ENCODE data around the gene FKBP5. TPM values are rescaled to one million over a fixed set of nuclear protein-coding genes. Genes with fewer than 3 reads are reported as not detected.

The FKBP5 gene
- polyA plus RNA-seq, 1 experiment, result 7.6 TPM

DNA sequence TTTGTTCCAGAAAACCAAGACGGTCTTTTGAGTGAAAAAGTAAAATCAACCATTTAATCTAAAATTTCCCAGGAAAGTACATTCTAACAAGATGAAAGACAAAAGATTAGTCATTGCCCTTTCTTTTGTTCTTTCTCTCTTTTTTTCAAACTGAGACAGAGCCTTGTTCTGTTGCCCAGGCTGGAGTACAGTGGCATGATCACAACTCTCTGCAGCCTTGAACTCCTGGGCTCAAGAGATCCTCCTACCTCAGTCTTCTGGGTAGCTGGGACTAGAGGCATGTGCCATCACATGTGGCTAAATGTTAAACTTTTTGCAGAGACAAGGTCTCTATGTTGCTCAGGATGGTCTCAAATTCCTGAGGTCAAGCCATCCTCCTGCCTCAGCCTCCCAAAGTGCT is 75.0 kb downstream of the FKBP5 start:
- Histone ChIP-seq H3K27me3 (ENCODE audit: control insufficient read depth, insufficient read depth, low read length) (no peaks in the 10 kb centered on the region), H3K9me3 (ENCODE audit: control insufficient read depth, insufficient read depth, low read length) (no peaks in the 10 kb centered on the region), H3K27ac (ENCODE audit: low read depth, low read length) (no peak overlapping the region), H3K4me3 (ENCODE audit: low read depth, low read length) (no peak overlapping the region)
- ChIA-PET POLR2A (no interaction called here), CTCF (no interaction called here)
- DNase-seq (ENCODE audit: low read depth, low spot score), result no peak
- TF ChIP-seq, protein P1, sequence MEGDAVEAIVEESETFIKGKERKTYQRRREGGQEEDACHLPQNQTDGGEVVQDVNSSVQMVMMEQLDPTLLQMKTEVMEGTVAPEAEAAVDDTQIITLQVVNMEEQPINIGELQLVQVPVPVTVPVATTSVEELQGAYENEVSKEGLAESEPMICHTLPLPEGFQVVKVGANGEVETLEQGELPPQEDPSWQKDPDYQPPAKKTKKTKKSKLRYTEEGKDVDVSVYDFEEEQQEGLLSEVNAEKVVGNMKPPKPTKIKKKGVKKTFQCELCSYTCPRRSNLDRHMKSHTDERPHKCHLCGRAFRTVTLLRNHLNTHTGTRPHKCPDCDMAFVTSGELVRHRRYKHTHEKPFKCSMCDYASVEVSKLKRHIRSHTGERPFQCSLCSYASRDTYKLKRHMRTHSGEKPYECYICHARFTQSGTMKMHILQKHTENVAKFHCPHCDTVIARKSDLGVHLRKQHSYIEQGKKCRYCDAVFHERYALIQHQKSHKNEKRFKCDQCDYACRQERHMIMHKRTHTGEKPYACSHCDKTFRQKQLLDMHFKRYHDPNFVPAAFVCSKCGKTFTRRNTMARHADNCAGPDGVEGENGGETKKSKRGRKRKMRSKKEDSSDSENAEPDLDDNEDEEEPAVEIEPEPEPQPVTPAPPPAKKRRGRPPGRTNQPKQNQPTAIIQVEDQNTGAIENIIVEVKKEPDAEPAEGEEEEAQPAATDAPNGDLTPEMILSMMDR (IDR thresholded peaks at IDR 0.05; ENCODE audit: low read depth, low read length), result no peak

DNA sequence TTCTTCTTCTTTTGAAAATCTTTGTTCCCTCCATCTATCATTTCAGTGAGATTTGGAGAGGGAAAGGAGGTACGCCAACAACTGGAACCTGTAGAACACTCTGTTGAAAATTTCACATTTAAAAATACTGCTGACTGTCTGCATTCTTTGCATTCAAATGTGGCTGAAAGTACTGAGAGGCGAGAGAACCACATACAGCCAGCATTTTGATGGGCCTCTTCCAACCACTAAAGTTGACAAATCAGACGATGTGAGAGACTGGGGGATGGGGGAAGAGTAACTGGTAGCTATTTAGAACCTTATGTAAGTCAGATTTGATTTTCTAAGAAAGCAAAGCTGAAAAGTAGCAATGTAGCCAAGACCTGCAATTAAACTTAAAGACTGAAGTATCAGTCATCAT is 77.5 kb downstream of the FKBP5 start:
- CTCF ChIA-PET, result interaction anchor here (0.7 kb wide), 1 partner anchor 13 kb away, joined by 4 read pairs; no protein-coding TSS in a partner anchor
- H3K27ac ChIP-seq (ENCODE audit: low read depth, low read length), result no peak overlapping the region
- no peaks in the 10 kb centered on the region for H3K27me3 ChIP-seq (ENCODE audit: control insufficient read depth, insufficient read depth, low read length)
- no peak overlapping the region for H3K4me3 ChIP-seq (ENCODE audit: low read depth, low read length)
- TF ChIP-seq, protein P1 (IDR thresholded peaks at IDR 0.05; ENCODE audit: low read depth, low read length), result no peak
- no peak for DNase-seq (ENCODE audit: low read depth, low spot score)
- POLR2A ChIA-PET, result no interaction called here
- H3K9me3 ChIP-seq (ENCODE audit: control insufficient read depth, insufficient read depth, low read length), result peaks cover 3% of the 10 kb centered on the region; the same call in 1 of the 2 replicates

DNA sequence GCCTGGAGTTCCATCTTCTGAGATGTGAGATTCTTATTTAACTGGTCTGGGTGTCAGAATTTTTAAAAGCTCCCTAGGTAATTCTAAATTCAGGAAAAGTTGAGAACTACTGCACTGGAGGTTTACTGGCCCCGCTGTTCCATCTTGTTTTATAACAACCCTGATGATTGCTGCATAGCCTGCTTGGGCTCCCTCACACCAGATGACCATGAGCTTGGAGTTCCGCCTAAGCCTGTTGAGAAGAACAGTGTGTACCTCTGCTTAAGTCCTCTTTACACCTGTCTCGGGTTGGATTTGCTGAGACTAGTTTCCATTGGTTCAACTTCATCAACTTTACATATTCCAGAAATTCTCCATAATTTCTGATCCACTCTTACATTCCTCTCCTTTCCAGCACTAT is 77.9 kb downstream of the FKBP5 start:
- ChIA-PET CTCF (interaction anchor here (0.7 to 1.6 kb wide), 2 partner anchors 13 to 27 kb away, joined by 4 to 6 read pairs; no protein-coding TSS in a partner anchor), POLR2A (no interaction called here)
- Histone ChIP-seq H3K27me3 (ENCODE audit: control insufficient read depth, insufficient read depth, low read length) (no peaks in the 10 kb centered on the region), H3K27ac (ENCODE audit: low read depth, low read length) (no peak overlapping the region), H3K9me3 (ENCODE audit: control insufficient read depth, insufficient read depth, low read length) (peaks cover 3% of the 10 kb centered on the region; the same call in 1 of the 2 replicates), H3K4me3 (ENCODE audit: low read depth, low read length) (no peak overlapping the region)
- TF ChIP-seq, protein P1 (IDR thresholded peaks at IDR 0.05; ENCODE audit: low read depth, low read length), result no peak
- DNase-seq (ENCODE audit: low read depth, low spot score), result no peak

DNA sequence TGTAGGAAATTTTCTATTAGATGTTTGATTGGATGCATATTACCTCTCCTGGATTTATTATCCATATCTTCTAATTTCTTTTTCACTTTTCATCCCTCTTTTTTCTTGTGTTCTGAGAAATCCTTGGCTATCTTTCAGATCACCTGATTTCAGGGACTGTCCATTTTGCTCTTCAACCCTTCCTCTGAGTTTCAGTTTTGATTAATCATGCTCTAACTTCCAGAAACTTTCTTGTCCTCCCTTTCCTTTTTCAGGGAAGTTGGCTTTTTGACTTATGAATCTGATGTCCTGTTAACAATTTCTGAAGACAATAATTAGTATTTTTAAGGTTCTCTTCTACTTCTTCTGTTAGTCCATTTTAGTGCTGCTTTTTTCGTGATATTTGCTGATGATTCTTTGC is 79.1 kb downstream of the FKBP5 start:
- TF ChIP-seq, protein P1 (IDR thresholded peaks at IDR 0.05; ENCODE audit: low read depth, low read length), result no peak
- Histone ChIP-seq H3K9me3 (ENCODE audit: control insufficient read depth, insufficient read depth, low read length) (peaks cover 3% of the 10 kb centered on the region; the same call in 1 of the 2 replicates), H3K4me3 (ENCODE audit: low read depth, low read length) (no peak overlapping the region), H3K27me3 (ENCODE audit: control insufficient read depth, insufficient read depth, low read length) (no peaks in the 10 kb centered on the region), H3K27ac (ENCODE audit: low read depth, low read length) (no peak overlapping the region)
- ChIA-PET POLR2A (no interaction called here), CTCF (interaction anchor here (1.6 kb wide), 1 partner anchor 26 kb away, joined by 6 read pairs; no protein-coding TSS in a partner anchor)
- no peak for DNase-seq (ENCODE audit: low read depth, low spot score)

DNA sequence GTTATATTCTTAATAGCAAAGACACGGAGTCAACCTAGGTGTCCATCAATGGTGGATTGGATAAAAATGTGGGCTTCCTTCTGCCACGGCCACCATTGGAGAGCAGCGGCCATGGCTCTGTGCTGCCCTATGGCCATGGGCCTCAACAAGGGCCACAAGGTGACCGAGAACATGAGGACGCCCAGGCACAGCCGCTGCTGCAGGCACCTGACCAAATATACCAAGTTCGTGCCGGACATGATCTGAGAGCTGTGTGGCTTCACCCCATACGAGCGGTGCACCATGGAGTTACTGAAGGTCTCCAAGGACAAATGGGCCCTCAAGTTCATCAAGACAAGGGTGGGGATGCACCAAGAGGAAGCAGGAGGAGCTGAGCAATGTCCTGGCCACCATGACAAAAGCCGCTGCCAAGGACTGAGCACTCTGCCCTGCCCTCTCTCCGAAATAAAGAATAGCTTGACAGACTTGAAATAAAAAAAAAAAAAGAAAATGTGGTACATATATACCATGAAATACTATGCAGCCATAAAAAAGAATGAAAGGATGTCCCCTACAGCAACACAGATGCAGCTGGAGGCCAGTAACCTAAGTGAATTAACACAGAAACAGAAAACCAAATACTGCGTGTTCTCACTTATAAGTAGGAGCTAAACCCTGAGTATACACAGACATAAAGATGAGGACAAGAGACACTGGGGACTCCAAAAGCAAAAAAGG is 81.0 kb downstream of the FKBP5 start:
- Histone ChIP-seq H3K27me3 (ENCODE audit: control insufficient read depth, insufficient read depth, low read length) (no peaks in the 10 kb centered on the region), H3K4me3 (ENCODE audit: low read depth, low read length) (no peak overlapping the region), H3K27ac (ENCODE audit: low read depth, low read length) (no peak overlapping the region), H3K9me3 (ENCODE audit: control insufficient read depth, insufficient read depth, low read length) (peaks cover 3% of the 10 kb centered on the region; the same call in 1 of the 2 replicates)
- ChIA-PET POLR2A (interaction anchor here (0.7 kb wide), 1 partner anchor 129 kb away, joined by 6 read pairs; the partner anchor contains the start of gene ARMC12), CTCF (interaction anchor here (0.6 to 1.1 kb wide), 3 partner anchors 16 to 129 kb away, joined by 3 to 4 read pairs (median 4); partner anchors contain the start of gene ARMC12)
- TF ChIP-seq, protein P1 (IDR thresholded peaks at IDR 0.05; ENCODE audit: low read depth, low read length), result no peak
- DNase-seq (ENCODE audit: low read depth, low spot score), result no peak
